IgD-negative memory B cell (primary cell): ENCODE results near the gene NDUFA6. TPM values are rescaled to one million over a fixed set of nuclear protein-coding genes. Genes with fewer than 3 reads are reported as not detected.

Experiments
- H3K27ac Mint-ChIP-seq, 3 donors: one replicate each; pipeline ENCODE4 v1.8.0; 2020 to 2022; ENCODE audit warnings: mild to moderate bottlenecking in 3 of 3, mixed read lengths in 3 of 3, moderate library complexity in 1 of 3
- H3K27me3 Mint-ChIP-seq: one replicate; pipeline ENCODE4 v1.8.0; 2021; ENCODE audit warnings: mixed read lengths
- H3K36me3 Mint-ChIP-seq: one replicate; pipeline ENCODE4 v1.8.0; 2020; ENCODE audit warnings: mild to moderate bottlenecking, mixed read lengths
- H3K4me1 Mint-ChIP-seq, 3 donors: one replicate each; pipeline ENCODE4 v1.8.0; 2020 to 2022; ENCODE audit warnings: mixed read lengths in 3 of 3, mild to moderate bottlenecking in 1 of 3
- H3K4me3 Mint-ChIP-seq, 4 donors: one replicate each; pipeline ENCODE4 v1.8.0; 2020 to 2022; ENCODE audit warnings: mild to moderate bottlenecking in 4 of 4, mixed read lengths in 4 of 4, moderate library complexity in 3 of 4
- H3K9me3 Mint-ChIP-seq, 3 donors: one replicate each; pipeline ENCODE4 v1.8.0; 2020 to 2021; ENCODE audit warnings: mixed read lengths in 3 of 3, mild to moderate bottlenecking in 1 of 3
- polyA plus RNA-seq: library from polyadenylated mRNA; unstranded; fragments of 300-500 nt; fragmentation: Illumina TruSeq; gene quantifications from one replicate; pipeline ENCODE4 v1.2.3, GENCODE V29; 2021

Gene NDUFA6
- polyA plus RNA-seq, 1 donor from 2014 or later = 121 TPM

DNA sequence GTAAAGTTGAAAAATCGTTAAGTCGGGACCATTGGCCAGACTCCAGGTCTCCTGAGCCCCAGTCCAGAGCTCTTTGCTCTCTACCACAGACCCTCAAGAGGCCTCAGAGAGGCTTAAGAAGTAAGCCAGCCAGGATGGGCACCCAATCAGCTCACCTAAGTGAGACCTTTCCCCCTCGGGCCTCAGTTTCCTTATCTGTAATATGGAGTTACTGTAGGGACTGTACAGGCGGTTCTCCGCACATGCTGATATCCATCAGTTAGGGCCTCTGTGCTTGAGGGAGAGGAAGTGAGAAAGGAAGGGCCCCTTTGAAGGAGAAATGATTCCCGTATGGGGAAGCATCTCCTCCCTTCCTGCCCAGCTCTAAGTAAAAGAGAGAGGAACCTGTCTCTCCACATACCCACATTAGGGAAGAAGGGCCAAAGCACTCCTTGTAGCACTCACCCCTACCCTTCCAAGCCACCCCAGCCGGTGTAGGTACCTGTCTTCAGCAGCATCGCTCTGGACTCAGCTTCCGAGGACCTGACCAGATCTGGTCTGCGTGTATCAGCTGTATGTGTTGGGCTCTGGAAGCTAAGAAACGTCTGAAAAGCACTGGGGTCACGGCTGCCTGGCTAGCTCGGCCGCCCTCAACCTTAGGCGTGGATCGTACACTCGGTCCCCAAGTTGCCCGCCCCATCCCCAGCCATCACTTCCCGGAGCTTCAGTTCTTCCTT lies 20.6 kb downstream of the NDUFA6 start:
- no peaks in the 10 kb centered on the region for H3K27me3 Mint-ChIP-seq
- H3K36me3 Mint-ChIP-seq = peaks cover 7% of the 10 kb centered on the region
- peak overlapping the region; percentile 73 to 90 (median 83) for H3K27ac Mint-ChIP-seq
- H3K4me3 Mint-ChIP-seq = peak overlapping the region; percentile 92 to 99 (median 96)
- peaks cover 10 to 20% (median 11%) of the 10 kb centered on the region in 3 donors for H3K4me1 Mint-ChIP-seq
- no peaks in the 10 kb centered on the region for H3K9me3 Mint-ChIP-seq

DNA sequence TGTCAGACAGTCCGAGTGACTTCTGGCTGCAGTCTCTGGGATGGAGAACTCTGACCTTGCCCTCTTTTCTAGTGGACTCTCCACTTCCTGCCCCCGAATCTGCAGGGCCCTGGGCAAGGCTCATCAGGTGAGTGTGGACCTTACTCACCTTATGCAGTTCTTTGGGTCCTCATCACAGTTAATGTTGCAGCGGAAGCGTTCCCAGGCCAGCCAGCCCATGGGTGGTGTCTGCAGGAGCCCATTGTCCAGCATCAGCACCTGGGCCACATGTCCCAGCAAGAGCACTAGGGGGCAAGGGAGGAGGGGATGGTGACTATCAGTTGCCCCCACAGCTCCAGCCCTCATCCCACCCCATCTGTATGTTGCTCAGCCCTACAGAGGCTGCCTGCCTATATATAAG lies 22.3 kb downstream of the NDUFA6 start:
- Mint-ChIP-seq H3K9me3 (no peaks in the 10 kb centered on the region), H3K27ac (peak overlapping the region in 1 of 3 donors; percentile 19), H3K4me1 (peaks cover 8 to 15% (median 11%) of the 10 kb centered on the region in 3 donors), H3K27me3 (no peaks in the 10 kb centered on the region), H3K36me3 (peaks cover 8% of the 10 kb centered on the region), H3K4me3 (peak overlapping the region in 1 of 4 donors; percentile 40)

DNA sequence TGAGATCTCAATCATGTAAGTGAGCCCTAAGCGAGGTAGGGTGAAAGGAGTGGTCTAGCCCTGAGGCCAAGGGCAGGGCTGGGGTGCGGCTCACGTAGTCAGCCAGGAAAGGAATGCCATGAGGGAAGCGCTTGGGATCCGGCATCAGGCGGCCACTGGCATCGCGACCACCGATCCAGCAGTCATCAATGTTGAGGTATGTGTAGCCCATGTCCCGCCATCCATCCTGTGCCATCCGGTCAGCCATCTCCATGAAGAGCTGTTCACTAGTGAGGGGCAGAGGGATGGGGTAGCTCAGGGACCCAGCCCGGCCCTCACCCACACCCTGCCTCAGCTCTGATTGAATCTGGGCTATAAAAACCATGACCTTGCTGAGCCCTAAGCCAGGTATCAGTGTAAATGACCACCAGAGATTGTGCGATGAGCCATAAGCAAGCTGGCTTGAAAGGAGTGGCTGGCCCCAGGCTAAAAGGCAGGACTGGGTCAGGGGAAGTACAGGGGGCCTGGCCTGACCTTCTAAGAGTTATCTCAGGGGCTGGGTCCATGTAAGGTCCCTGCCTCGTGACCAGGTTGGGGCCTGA lies 22.8 kb downstream of the NDUFA6 start:
- Mint-ChIP-seq H3K27me3 (no peaks in the 10 kb centered on the region), H3K27ac (peak overlapping the region in 1 of 3 donors; percentile 67), H3K4me1 (peaks cover 6 to 13% (median 11%) of the 10 kb centered on the region in 3 donors), H3K4me3 (no peak overlapping the region), H3K36me3 (peaks cover 8% of the 10 kb centered on the region), H3K9me3 (no peaks in the 10 kb centered on the region)

DNA sequence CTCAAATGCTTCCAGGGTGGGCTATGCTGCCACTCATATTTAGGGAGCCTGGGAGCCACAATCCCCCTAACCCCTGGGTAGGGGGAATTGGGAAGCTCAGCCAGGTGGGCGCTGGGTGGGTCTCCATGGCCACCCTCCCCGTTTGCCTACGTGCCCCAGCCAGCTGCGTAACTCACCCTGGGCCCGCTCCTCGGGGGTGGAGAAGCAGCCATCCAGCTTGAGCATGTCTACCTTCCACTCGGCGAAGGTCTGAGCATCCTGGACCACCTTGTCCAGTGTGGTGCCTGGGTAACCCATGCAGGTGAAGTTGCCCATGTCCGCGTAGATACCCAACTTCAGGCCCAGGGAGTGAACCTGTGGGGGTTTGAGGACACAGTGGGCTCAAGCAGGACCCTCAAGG lies 23.6 kb downstream of the NDUFA6 start:
- no peak overlapping the region for H3K4me3 Mint-ChIP-seq
- no peaks in the 10 kb centered on the region for H3K27me3 Mint-ChIP-seq
- peaks cover 10% of the 10 kb centered on the region for H3K36me3 Mint-ChIP-seq
- H3K9me3 Mint-ChIP-seq = no peaks in the 10 kb centered on the region
- H3K27ac Mint-ChIP-seq = no peak overlapping the region
- H3K4me1 Mint-ChIP-seq = peaks cover 6 to 13% (median 11%) of the 10 kb centered on the region in 3 donors

DNA sequence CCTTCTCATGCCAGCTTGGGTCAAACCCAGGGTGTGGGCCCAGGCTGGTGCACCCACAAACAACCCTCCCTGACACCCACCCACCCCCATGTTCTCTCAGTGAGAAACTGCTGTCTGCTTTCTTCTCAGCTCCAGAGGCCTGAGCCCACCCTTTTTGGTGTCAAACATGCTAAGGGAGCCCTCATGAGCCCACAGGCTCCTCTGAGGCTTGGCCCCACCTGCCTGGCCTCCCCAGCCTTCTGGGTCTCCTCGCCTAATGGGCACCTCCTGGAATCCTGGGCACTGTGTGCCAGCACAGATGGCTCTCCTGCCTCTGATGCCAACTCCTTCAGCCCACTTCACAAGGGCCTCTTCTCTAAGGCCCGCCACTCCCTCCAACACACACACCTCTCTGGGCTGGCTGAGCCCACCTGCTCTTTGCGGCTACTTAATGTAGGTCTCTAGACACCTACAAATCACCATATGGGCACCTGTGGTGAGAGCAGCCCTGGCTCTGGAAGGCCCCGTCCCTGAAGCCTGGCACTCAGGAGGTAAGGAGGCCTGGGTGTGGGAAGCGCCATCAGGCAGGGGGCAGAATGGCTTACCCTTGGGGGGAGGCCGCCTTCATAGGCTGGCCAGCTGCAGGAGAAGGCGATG lies 24.3 kb downstream of the NDUFA6 start:
- no peaks in the 10 kb centered on the region for H3K27me3 Mint-ChIP-seq
- H3K9me3 Mint-ChIP-seq = no peaks in the 10 kb centered on the region
- peaks cover 6 to 8% (median 8%) of the 10 kb centered on the region in 3 donors for H3K4me1 Mint-ChIP-seq
- no peak overlapping the region for H3K27ac Mint-ChIP-seq
- H3K4me3 Mint-ChIP-seq = peak overlapping the region in 1 of 4 donors; percentile 18
- peaks cover 10% of the 10 kb centered on the region for H3K36me3 Mint-ChIP-seq

DNA sequence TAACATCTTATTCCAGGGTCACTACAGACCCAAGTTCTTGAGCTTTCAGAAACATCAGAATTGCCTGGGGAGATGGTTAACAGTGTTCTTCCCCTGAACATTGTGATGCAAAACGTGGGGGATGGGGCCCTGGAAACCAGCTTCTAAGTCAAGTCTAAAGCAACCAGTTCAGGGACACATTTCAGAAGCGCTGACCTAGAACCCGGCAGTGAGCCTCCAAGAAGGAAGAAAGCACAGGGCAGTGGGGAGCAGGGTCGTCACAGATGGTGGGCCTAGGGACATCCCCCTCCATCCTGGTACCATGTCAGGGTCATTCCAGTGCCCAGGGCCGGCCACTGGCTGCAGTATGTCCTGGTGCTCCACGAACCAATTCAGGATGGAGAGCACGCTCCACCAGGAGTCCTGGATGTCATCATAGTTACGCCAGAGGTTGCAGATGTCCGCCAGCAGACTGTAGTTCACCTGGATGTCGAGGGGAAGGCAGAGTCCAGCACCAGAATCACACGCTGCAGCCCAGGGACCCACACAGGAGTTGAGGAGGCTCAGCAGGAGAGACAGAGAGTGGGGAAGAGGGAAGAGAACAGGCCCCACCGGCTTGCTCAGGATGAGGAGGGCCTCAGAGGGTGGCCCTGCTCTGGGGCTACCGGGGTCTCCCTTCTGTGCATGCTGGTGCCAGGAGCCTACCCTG lies 25.0 kb downstream of the NDUFA6 start:
- H3K27ac Mint-ChIP-seq = peak overlapping the region in 1 of 3 donors; percentile 16

DNA sequence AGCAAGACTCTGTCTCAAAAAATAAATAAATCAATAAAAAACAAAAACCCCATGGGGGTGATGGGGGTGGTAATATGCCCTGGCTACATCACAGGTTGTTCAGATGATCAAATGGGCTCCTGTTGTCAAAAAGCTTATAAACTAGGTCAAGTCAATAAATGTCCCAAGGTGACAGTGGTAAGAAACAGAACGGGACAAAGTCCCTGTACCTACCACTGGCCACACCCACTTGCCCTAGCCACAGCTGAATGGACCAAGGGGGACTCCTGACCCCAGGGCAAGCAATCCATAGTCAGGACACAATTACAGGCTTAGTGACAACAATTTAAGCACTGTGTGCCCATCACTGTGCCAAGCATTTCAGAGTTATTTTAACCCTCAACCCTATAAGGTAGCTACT lies 25.9 kb downstream of the NDUFA6 start:
- peaks cover 0 to 2% (median 0%) of the 10 kb centered on the region in 3 donors for H3K4me1 Mint-ChIP-seq
- H3K4me3 Mint-ChIP-seq = no peak overlapping the region
- no peaks in the 10 kb centered on the region for H3K27me3 Mint-ChIP-seq
- no peak overlapping the region for H3K27ac Mint-ChIP-seq
- peaks cover 15% of the 10 kb centered on the region for H3K36me3 Mint-ChIP-seq
- H3K9me3 Mint-ChIP-seq = no peaks in the 10 kb centered on the region

More for the DNA sequence above, 25.0 kb downstream of the NDUFA6 start:
- Mint-ChIP-seq H3K4me3 (no peak overlapping the region), H3K4me1 (peaks cover 2 to 7% (median 2%) of the 10 kb centered on the region in 3 donors), H3K9me3 (no peaks in the 10 kb centered on the region), H3K36me3 (peaks cover 13% of the 10 kb centered on the region), H3K27me3 (no peaks in the 10 kb centered on the region)

DNA sequence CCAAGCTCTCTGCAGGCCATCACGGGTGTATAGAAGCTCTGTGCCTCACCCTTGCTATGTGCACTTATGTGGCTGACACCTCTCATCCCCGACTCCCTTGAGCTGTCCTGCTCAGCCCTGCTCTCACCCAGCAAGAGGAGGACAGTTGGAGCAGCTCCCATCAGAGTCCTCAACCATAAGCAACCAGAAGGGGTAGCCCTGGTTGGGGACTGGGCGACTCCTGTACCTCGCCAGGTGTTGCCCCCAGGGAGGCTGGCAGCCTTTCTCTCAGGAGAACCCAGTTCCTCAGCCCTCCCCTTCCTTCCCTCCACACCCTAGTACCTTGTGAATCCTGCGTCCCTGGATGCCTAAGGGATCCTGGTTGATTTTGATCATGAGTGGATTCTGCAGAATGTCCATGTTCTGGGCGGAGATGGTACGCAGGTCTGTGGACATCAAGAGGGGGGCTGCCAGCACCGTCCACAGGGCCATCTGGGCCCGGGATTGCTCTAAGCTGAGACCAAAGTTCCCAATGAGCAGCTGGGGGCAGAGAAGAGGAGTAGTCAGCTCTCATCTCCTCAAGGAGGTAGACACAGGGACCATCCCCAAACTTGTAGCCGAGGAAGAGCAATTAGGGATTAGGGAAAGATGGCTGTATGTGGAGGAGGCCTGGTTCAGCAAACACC lies 27.9 kb downstream of the NDUFA6 start:
- Mint-ChIP-seq H3K27me3 (no peaks in the 10 kb centered on the region), H3K27ac (peak overlapping the region in 1 of 3 donors; percentile 14), H3K36me3 (peaks cover 17% of the 10 kb centered on the region), H3K4me3 (no peak overlapping the region), H3K9me3 (no peaks in the 10 kb centered on the region), H3K4me1 (peaks cover 0 to 2% (median 0%) of the 10 kb centered on the region in 3 donors)

DNA sequence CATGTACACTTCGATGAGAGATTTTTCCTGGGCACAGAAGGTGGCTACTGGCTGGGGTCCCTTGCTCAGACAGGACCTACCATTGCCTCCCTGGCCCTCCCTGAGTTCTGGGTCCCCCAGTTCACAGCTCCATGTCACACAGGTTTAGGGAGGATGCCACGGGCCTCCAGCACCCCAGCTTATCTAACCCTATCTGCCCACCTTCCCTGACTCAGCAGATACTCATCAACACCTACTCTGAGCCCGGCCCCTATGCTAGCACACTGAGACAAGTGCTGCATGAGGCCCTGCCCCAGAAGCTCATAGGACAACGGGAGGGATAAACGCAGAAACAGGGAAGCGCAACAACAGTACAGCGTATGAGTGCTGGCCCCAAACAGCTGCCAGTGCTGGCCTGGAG lies 29.5 kb downstream of the NDUFA6 start:
- Mint-ChIP-seq H3K27ac (no peak overlapping the region), H3K27me3 (no peaks in the 10 kb centered on the region), H3K36me3 (peaks cover 15% of the 10 kb centered on the region), H3K9me3 (peaks cover 0 to 8% (median 0%) of the 10 kb centered on the region in 3 donors), H3K4me1 (no peaks in the 10 kb centered on the region), H3K4me3 (no peak overlapping the region)

DNA sequence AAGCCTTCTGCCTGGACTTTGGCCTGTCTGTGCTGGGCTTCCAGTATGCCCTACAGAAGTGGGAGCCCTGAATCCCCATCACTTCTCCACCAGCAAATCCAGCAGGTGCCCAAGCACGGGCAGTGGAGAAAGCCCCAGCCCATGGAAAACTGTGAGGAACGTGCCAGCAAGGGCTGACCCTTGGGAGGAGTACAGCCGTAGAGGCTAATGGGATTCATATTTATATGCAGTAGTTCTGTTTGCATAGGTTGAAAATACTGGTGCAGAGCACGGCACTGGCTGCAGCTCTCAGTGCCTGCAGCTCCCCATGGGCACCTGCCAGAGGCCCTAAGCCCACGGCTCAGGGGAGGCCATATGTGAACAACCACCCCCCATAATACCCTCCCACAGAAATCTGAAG lies 30.1 kb downstream of the NDUFA6 start:
- Mint-ChIP-seq H3K4me3 (no peak overlapping the region), H3K27me3 (no peaks in the 10 kb centered on the region), H3K4me1 (no peaks in the 10 kb centered on the region), H3K9me3 (peaks cover 0 to 8% (median 0%) of the 10 kb centered on the region in 3 donors), H3K36me3 (peaks cover 13% of the 10 kb centered on the region), H3K27ac (no peak overlapping the region)

DNA sequence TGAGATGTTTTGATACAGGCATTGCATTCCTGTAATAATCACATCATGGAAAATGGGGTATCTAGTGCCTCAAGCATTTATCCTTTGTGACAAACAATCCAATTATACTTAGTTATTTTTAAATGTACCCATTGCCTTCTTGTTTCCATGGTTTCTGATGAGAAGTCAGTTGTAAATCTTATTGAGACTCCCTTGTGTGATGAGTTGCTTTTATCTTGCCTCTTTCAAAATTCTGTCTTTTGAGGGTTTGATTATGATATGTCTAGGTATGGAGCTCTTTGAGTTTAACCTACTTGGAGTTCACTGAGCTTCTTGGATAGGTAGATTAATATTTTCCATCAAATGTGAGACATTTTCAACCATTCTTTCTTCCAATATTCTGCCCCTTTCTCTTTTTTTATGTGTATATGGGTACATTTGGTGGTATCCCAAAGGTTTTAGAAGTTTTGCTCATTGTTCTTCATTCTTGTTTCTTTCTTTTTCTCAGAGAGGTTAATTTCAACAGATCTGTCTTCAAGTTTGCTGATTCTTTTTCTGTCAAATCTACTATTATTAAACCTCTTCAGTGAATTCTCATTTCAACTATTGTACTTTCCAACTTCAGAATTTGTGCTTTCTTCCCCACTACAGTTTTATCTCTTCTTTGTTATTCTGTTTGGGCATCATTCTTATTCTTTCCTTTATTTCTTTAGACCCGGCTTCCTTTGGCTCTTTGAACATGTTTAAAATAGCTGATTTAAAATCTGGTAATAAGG lies 33.6 kb downstream of the NDUFA6 start:
- no peak overlapping the region for H3K4me3 Mint-ChIP-seq
- H3K9me3 Mint-ChIP-seq = peaks cover 0 to 8% (median 0%) of the 10 kb centered on the region in 3 donors
- no peaks in the 10 kb centered on the region for H3K27me3 Mint-ChIP-seq
- peaks cover 7% of the 10 kb centered on the region for H3K36me3 Mint-ChIP-seq
- peaks cover 0 to 1% (median 0%) of the 10 kb centered on the region in 3 donors for H3K4me1 Mint-ChIP-seq
- H3K27ac Mint-ChIP-seq = no peak overlapping the region

DNA sequence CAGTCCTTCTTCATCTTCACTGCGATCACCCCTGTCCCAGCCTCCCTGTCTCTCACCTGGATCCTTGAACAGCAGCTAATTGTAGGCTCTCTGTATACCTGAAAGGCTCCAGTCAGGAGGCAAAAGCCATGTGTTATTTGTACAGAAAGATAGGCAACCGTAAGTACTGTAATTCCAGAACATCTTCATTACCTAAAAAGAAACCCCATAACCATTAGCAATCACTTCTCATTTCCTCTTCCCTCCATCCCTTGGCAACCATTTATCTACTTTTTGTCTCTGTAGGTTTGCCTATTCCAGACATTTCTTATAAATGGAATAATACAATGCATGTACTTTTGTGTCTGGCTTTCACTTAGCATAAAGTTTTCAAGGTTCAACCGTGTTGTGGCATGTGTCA lies 37.8 kb downstream of the NDUFA6 start:
- Mint-ChIP-seq H3K27ac (no peak overlapping the region), H3K27me3 (no peaks in the 10 kb centered on the region), H3K36me3 (peaks cover 3% of the 10 kb centered on the region), H3K9me3 (peaks cover 0 to 8% (median 0%) of the 10 kb centered on the region in 3 donors), H3K4me3 (no peak overlapping the region), H3K4me1 (peaks cover 0 to 4% (median 3%) of the 10 kb centered on the region in 3 donors)

DNA sequence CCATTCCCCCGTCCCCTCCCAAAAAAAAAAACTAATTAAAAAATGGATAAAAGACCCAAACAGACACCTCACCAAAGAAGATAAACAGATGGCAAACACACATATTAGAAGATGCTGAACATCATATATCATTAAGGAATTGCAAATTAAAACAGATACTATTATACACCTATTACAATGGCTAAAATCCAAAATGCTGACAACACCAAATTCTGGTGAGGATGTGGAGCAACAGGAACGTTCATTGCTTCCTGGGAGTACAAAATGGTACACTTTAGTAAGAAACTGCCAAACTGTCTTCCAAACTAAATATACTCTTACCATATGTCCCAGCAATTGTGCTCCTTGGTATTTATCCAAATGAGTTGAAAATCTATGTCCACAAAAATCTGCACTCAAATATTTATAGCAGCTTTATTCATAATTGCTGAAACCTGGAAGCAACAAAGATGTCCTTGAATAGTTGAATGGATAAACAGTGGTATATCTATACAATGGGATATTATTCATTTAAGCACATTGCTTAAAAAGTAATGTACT lies 39.9 kb downstream of the NDUFA6 start:
- no peaks in the 10 kb centered on the region for H3K9me3 Mint-ChIP-seq

DNA sequence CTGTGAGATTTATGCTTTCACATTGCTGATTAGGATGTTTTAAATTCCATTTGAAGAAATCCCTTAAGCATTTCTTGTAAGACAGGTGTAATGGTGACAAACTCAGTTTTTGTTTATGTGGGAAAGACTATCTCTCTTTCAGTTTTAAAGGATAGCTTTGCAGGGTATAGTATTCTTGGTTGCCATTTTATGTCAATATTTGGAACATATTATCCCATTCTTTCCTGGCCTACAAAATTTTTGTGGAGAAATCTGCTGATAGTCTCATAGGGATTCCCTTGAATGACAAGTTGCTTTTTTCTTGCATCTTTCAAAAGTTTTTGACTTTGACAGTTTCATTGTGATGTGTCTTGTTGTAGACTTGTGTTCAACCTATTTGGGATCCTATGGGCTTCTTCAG lies 48.8 kb downstream of the NDUFA6 start:
- peaks cover 0 to 14% (median 8%) of the 10 kb centered on the region in 3 donors for H3K9me3 Mint-ChIP-seq
- no peak overlapping the region for H3K27ac Mint-ChIP-seq
- H3K4me1 Mint-ChIP-seq = peaks cover 14 to 17% (median 15%) of the 10 kb centered on the region in 3 donors
- peaks cover 6% of the 10 kb centered on the region for H3K36me3 Mint-ChIP-seq
- no peak overlapping the region for H3K4me3 Mint-ChIP-seq
- H3K27me3 Mint-ChIP-seq = no peaks in the 10 kb centered on the region

More for the DNA sequence above, 39.9 kb downstream of the NDUFA6 start:
- H3K4me1 Mint-ChIP-seq = peaks cover 0 to 4% (median 3%) of the 10 kb centered on the region in 3 donors
- peak overlapping the region in 1 of 3 donors; percentile 47 for H3K27ac Mint-ChIP-seq
- H3K4me3 Mint-ChIP-seq = no peak overlapping the region
- peaks cover 3% of the 10 kb centered on the region for H3K36me3 Mint-ChIP-seq
- peaks cover 2% of the 10 kb centered on the region for H3K27me3 Mint-ChIP-seq
